ENCODE data around the gene CASP2.

CASP2 gene

GRCh38 chr7:143244321-143244720, 43.8 kb upstream of the CASP2 start:
- no peak for TF ChIP-seq CTCF (conservative IDR thresholded peaks at IDR 0.05; ENCODE audit: low read depth, low read length)
- DNase-seq (ENCODE audit: low read depth): no peak
- H3K4me3 ChIP-seq (ENCODE audit: low read length): no peak overlapping the region

GRCh38 chr7:143245123-143245522, 43.0 kb upstream of the CASP2 start:
- TF ChIP-seq CTCF (conservative IDR thresholded peaks at IDR 0.05; ENCODE audit: low read depth, low read length): no peak
- no peak overlapping the region for H3K4me3 ChIP-seq (ENCODE audit: low read length)
- no peak for DNase-seq (ENCODE audit: low read depth)

- no peak for DNase-seq (ENCODE audit: low read depth)
- no peak overlapping the region for H3K4me3 ChIP-seq (ENCODE audit: low read length)
- TF ChIP-seq CTCF (conservative IDR thresholded peaks at IDR 0.05; ENCODE audit: low read depth, low read length): no peak
Measured at GRCh38 chr7:143247372-143247771, 40.8 kb upstream of the CASP2 start.

GRCh38 chr7:143248761-143249354, 39.3 kb upstream of the CASP2 start:
- no peak overlapping the region for H3K4me3 ChIP-seq (ENCODE audit: low read length)
- TF ChIP-seq CTCF (conservative IDR thresholded peaks at IDR 0.05; ENCODE audit: low read depth, low read length): no peak
- no peak for DNase-seq (ENCODE audit: low read depth)

- TF ChIP-seq CTCF (conservative IDR thresholded peaks at IDR 0.05; ENCODE audit: low read depth, low read length): no peak
- no peak overlapping the region for H3K4me3 ChIP-seq (ENCODE audit: low read length)
- no peak for DNase-seq (ENCODE audit: low read depth)
Measured at GRCh38 chr7:143250199-143250598, 38.0 kb upstream of the CASP2 start.

GRCh38 chr7:143250822-143251221, 37.3 kb upstream of the CASP2 start:
- TF ChIP-seq CTCF (conservative IDR thresholded peaks at IDR 0.05; ENCODE audit: low read depth, low read length): no peak
- no peak overlapping the region for H3K4me3 ChIP-seq (ENCODE audit: low read length)
- no peak for DNase-seq (ENCODE audit: low read depth)

GRCh38 chr7:143252006-143252405, 36.1 kb upstream of the CASP2 start:
- no peak for TF ChIP-seq CTCF (conservative IDR thresholded peaks at IDR 0.05; ENCODE audit: low read depth, low read length)
- H3K4me3 ChIP-seq (ENCODE audit: low read length): no peak overlapping the region
- DNase-seq (ENCODE audit: low read depth): no peak

Measured in retinal pigment epithelial cell (primary cell).